Activated B cell treated with CpG ODN at 0.5 μM for 24 hours (primary cell): ENCODE data around the gene KIFBP. TPM values are rescaled to one million over a fixed set of nuclear protein-coding genes. Genes with fewer than 3 reads are reported as not detected.
A peak's percentile ranks its signal among the peaks of the same experiment; 100 is the strongest.
"Not testable (repeated sequence)": the region's sequence is repeated elsewhere in the genome, so short reads cannot be mapped to it uniquely, and the experiment has no call there.

ENCODE experiments used
- ATAC-seq: fragments of 200-7000 bp; cut with Tn5 transposase; one replicate; pipeline ENCODE4 v1.10.0; 2021; ENCODE audit warnings: low read depth, mild to moderate bottlenecking, moderate library complexity
- CTCF ChIA-PET: fragments of 350-600 bp; sonication (Branson Sonifier 250); formaldehyde crosslinking; loops from one replicate; lab custom pipeline; 2021; ENCODE audit warnings: antibody characterized with exemption; lab: Charles Lee
- POLR2A ChIA-PET: fragments of 350-600 bp; sonication (Branson Sonifier 250); formaldehyde crosslinking; loops from one replicate; lab custom pipeline; 2021; ENCODE audit warnings: antibody characterized with exemption; lab: Charles Lee
- DNase-seq: peaks from one replicate; pipeline ENCODE4 v3.0.0; 2022
- H3K27ac Mint-ChIP-seq: one replicate; pipeline ENCODE4 v1.8.0; 2020; ENCODE audit warnings: mixed read lengths
- H3K27me3 Mint-ChIP-seq: one replicate; pipeline ENCODE4 v1.8.0; 2021; ENCODE audit warnings: mixed read lengths
- H3K36me3 Mint-ChIP-seq: one replicate; pipeline ENCODE4 v1.8.0; 2021; ENCODE audit warnings: low read depth, mixed read lengths
- H3K4me1 Mint-ChIP-seq: one replicate; pipeline ENCODE4 v1.8.0; 2021; ENCODE audit warnings: mixed read lengths
- H3K4me3 Mint-ChIP-seq: one replicate; pipeline ENCODE4 v1.8.0; 2020; ENCODE audit warnings: mild to moderate bottlenecking, mixed read lengths
- H3K9me3 Mint-ChIP-seq: one replicate; pipeline ENCODE4 v1.8.0; 2020; ENCODE audit warnings: mixed read lengths
- CTCF ChIP-seq: fragments of 200-600 bp; IDR thresholded peaks from one replicate; pipeline ENCODE4 v1.8.0; 2022; ENCODE audit warnings: antibody characterized with exemption, mild to moderate bottlenecking
- intact Hi-C: fragments of 100-400 bp; cut with micrococcal nuclease; formaldehyde crosslinking; loops from one replicate; pipeline ENCODE4 v1.15.1; 2024
- total RNA-seq: library from RNA; stranded (reverse); gene quantifications from 2 replicates; pipeline ENCODE4 v1.2.3, GENCODE V29; 2022

KIFBP gene
- total RNA-seq, 1 donor from 2014 or later: 7.7 TPM

DNA sequence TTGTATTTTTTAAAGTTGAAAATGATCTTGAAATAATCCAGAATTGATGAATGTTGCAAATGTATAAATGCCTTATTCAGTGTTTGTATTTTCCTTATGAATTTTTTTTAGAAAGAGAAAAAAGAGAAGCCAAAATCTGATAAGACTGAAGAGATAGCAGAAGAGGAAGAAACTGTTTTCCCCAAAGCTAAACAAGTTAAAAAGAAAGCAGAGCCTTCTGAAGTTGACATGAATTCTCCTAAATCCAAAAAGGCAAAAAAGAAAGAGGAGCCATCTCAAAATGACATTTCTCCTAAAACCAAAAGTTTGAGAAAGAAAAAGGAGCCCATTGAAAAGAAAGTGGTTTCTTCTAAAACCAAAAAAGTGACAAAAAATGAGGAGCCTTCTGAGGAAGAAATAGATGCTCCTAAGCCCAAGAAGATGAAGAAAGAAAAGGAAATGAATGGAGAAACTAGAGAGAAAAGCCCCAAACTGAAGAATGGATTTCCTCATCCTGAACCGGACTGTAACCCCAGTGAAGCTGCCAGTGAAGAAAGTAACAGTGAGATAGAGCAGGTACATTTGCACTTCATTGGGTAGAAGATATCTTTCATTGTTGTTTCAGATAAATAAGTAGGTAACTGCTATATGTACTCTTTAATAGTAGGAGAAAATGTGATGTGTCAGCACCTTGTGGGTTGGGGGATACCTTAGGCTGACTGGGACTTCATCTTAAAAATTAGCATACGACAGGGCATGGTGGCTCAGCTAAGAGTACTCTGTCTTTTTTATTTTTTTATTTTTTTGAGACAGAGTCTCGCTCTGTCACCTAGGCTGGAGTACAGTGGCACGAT is 28.7 kb upstream of the KIFBP start:
- Mint-ChIP-seq H3K27me3 (no peaks in the 10 kb centered on the region), H3K27ac (peak overlapping the region; percentile 1), H3K4me1 (peaks cover 49% of the 10 kb centered on the region), H3K4me3 (no peak overlapping the region), H3K9me3 (no peaks in the 10 kb centered on the region), H3K36me3 (peaks cover 72% of the 10 kb centered on the region)
- ChIA-PET POLR2A (no interaction called here), CTCF (no interaction called here)
- DNase-seq: no peak
- intact Hi-C loops: no loop called here
- ATAC-seq: no peak
- no peak for TF ChIP-seq CTCF

DNA sequence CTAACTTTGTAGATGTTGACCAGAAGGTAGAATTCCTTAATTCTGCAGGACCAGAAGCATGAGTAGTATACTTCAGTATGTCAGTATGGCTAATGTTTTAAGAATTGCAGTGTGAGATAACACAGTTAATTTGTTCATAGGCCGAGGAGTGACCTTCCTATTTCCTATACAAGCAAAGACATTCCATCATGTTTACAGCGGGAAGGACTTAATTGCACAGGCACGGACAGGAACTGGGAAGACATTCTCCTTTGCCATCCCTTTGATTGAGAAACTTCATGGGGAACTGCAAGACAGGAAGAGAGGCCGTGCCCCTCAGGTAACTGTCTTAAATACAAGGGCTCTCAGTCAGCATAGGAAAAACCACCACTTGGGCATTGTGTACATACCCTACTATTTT is 25.5 kb upstream of the KIFBP start:
- Mint-ChIP-seq H3K4me1 (peaks cover 28% of the 10 kb centered on the region), H3K27ac (no peak overlapping the region), H3K36me3 (peaks cover 79% of the 10 kb centered on the region), H3K9me3 (no peaks in the 10 kb centered on the region), H3K27me3 (no peaks in the 10 kb centered on the region), H3K4me3 (no peak overlapping the region)
- CTCF ChIA-PET: no interaction called here
- no peak for ATAC-seq
- no peak for TF ChIP-seq CTCF
- no peak for DNase-seq
- intact Hi-C loops: no loop called here
- POLR2A ChIA-PET: no interaction called here

DNA sequence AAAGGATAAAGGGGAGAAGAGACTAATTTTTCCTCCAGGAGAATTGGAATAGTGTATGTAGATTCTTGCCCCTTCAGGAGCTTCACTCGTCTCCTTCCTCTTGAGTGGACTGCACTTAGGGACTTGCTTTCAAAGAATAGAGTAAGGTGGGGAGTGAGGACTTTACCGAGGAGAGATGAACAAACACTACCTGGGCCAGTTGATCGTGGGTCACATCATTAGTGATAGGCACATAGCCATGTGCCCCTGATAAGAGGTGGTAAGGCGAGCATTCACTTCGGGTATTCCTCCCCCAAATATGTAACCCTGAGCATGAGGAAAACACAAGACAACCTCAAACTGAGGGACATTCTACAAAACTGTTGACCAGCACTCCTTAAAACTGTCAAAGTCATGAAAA is 14.6 kb upstream of the KIFBP start:
- ATAC-seq (no peak), DNase-seq (no peak)
- H3K27me3 Mint-ChIP-seq: no peaks in the 10 kb centered on the region
- ChIA-PET CTCF (no interaction called here), POLR2A (no interaction called here)
- peak overlapping the region; percentile 12 for H3K27ac Mint-ChIP-seq
- H3K36me3 Mint-ChIP-seq: peaks cover 89% of the 10 kb centered on the region
- no peak for TF ChIP-seq CTCF
- H3K4me3 Mint-ChIP-seq: no peak overlapping the region
- intact Hi-C loops: no loop called here
- no peaks in the 10 kb centered on the region for H3K4me1 Mint-ChIP-seq
- no peaks in the 10 kb centered on the region for H3K9me3 Mint-ChIP-seq

GRCh38 chr10:68975936-68976473 is 12.6 kb upstream of the KIFBP start:
- ATAC-seq, DNase-seq, H3K27me3 Mint-ChIP-seq, intact Hi-C loops, H3K27ac Mint-ChIP-seq, H3K4me1 Mint-ChIP-seq, H3K9me3 Mint-ChIP-seq, H3K4me3 Mint-ChIP-seq: not testable (repeated sequence)
- peaks cover 88% of the 10 kb centered on the region for H3K36me3 Mint-ChIP-seq
- CTCF ChIA-PET: interaction anchor here (0.7 kb wide), 1 partner anchor 327 kb away, joined by 4 read pairs; no protein-coding TSS in a partner anchor
- POLR2A ChIA-PET: interaction anchor here (0.7 kb wide), 1 partner anchor 87 kb away, joined by 4 read pairs; no protein-coding TSS in a partner anchor

- DNase-seq, H3K27ac Mint-ChIP-seq, H3K4me1 Mint-ChIP-seq, H3K4me3 Mint-ChIP-seq, H3K9me3 Mint-ChIP-seq, H3K27me3 Mint-ChIP-seq, CTCF ChIA-PET, ATAC-seq: not testable (repeated sequence)
- H3K36me3 Mint-ChIP-seq: peaks cover 85% of the 10 kb centered on the region
- intact Hi-C loops: loop anchor here (10.0 kb wide), 1 partner anchor 205 kb away; the partner anchor contains the start of gene SUPV3L1
- POLR2A ChIA-PET: interaction anchor here (1.1 kb wide), 1 partner anchor 24 kb away, joined by 3 read pairs; the partner anchor contains the start of gene DDX21
Measured at GRCh38 chr10:68979738-68980137, 8.9 kb upstream of the KIFBP start.

GRCh38 chr10:68981074-68981473 is 7.5 kb upstream of the KIFBP start:
- CTCF ChIA-PET: interaction anchor here (1.1 to 1.2 kb wide), 2 partner anchors 24 to 114 kb away, joined by 3 read pairs; no protein-coding TSS in a partner anchor
- DNase-seq (no peak), ATAC-seq (no peak)
- intact Hi-C loops: loop anchor here (10.0 kb wide), 1 partner anchor 204 kb away; the partner anchor contains the start of gene SUPV3L1
- Mint-ChIP-seq H3K27ac (no peak overlapping the region), H3K4me1 (no peaks in the 10 kb centered on the region), H3K9me3 (no peaks in the 10 kb centered on the region), H3K36me3 (peaks cover 85% of the 10 kb centered on the region), H3K27me3 (no peaks in the 10 kb centered on the region), H3K4me3 (no peak overlapping the region)
- POLR2A ChIA-PET: interaction anchor here (0.9 kb wide), 1 partner anchor 23 kb away, joined by 3 read pairs; no protein-coding TSS in a partner anchor
- no peak for TF ChIP-seq CTCF
